Activated naive CD4-positive, alpha-beta T cell treated with anti-CD3 and anti-CD28 coated beads, Interleukin-2, amount 50 U/mL, for 24 hours (primary cell): ENCODE data around the gene FOXK2.
"Not testable (repeated sequence)": the region's sequence is repeated elsewhere in the genome, so short reads cannot be mapped to it uniquely, and the experiment has no call there.

Experiments
- H3K27ac Mint-ChIP-seq: one replicate; pipeline ENCODE4 v1.8.0; 2021; ENCODE audit warnings: mild to moderate bottlenecking, mixed read lengths
- H3K27me3 Mint-ChIP-seq: one replicate; pipeline ENCODE4 v1.8.0; 2021; ENCODE audit warnings: mixed read lengths
- H3K36me3 Mint-ChIP-seq: one replicate; pipeline ENCODE4 v1.8.0; 2021; ENCODE audit warnings: mixed read lengths
- H3K4me1 Mint-ChIP-seq: one replicate; pipeline ENCODE4 v1.8.0; 2021; ENCODE audit warnings: mixed read lengths
- H3K4me3 Mint-ChIP-seq: one replicate; pipeline ENCODE4 v1.8.0; 2021; ENCODE audit warnings: mild to moderate bottlenecking, mixed read lengths
- H3K9me3 Mint-ChIP-seq: one replicate; pipeline ENCODE4 v1.8.0; 2021; ENCODE audit warnings: mixed read lengths

FOXK2 gene

GRCh38 chr17:82542439-82542838 is 22.9 kb downstream of the FOXK2 start:
- Mint-ChIP-seq H3K4me1 (peaks cover 67% of the 10 kb centered on the region), H3K27me3 (no peaks in the 10 kb centered on the region), H3K27ac (no peak overlapping the region), H3K9me3 (no peaks in the 10 kb centered on the region), H3K36me3 (peaks cover 1% of the 10 kb centered on the region), H3K4me3 (no peak overlapping the region)

DNA sequence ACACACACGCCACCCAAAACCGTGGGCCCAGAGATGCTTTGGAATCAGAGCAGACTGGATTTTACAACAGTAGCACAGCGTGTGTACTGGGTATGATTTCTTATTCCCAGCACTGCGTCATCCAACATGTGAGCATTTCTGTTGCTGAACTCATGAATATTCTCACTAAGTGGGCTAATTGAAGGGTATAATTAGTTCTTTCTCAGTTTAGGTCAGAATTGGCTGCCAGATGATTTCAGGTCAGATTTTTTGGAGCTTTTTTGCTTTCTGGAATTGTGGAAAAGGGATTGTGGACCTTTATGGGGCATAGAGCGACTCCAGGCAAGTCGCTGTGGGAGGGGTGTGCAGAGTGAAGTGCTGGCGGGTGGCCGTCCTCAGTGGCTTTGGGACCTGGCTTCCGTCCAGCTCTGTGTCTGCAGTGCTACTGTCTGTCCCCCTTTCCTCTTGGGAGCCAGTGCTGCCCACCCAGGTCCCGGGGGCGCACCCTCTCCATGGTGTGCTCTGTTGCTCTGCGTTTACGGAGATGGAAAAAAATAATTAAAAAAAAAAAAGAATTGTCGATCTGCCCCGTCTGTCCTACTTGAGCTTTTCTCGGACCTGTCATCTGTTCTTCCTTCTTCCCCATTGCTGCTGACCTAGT is 25.0 kb downstream of the FOXK2 start:
- peaks cover 1% of the 10 kb centered on the region for H3K36me3 Mint-ChIP-seq
- peaks cover 66% of the 10 kb centered on the region for H3K4me1 Mint-ChIP-seq

GRCh38 chr17:82545071-82545462 is 25.5 kb downstream of the FOXK2 start:
- Mint-ChIP-seq H3K27me3 (no peaks in the 10 kb centered on the region), H3K36me3 (peaks cover 1% of the 10 kb centered on the region), H3K4me1 (peaks cover 65% of the 10 kb centered on the region), H3K4me3 (no peak overlapping the region), H3K27ac (no peak overlapping the region), H3K9me3 (no peaks in the 10 kb centered on the region)

More for the DNA sequence above, 25.0 kb downstream of the FOXK2 start:
- H3K9me3 Mint-ChIP-seq = no peaks in the 10 kb centered on the region
- no peak overlapping the region for H3K27ac Mint-ChIP-seq
- no peak overlapping the region for H3K4me3 Mint-ChIP-seq
- no peaks in the 10 kb centered on the region for H3K27me3 Mint-ChIP-seq

DNA sequence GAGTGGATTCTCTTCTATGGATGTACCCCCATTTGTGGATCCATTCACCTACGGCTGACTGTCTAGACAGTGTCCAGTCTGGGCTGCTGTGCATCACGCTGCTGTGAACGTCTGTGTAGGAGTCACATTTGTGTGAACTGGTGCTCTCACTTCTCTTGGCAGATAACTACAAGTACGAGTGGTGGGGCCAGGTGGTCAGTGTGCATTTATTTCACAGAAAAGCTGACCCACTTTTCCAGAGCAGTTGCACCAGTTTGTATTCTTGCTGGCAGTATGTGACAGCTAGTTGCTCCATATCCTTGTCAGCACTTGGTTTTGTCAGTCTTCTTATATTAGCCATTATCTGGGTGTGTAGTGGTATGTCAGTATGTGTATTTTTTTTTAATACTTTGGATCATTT is 28.4 kb downstream of the FOXK2 start:
- H3K27me3 Mint-ChIP-seq = no peaks in the 10 kb centered on the region
- H3K4me3 Mint-ChIP-seq = no peak overlapping the region
- no peaks in the 10 kb centered on the region for H3K36me3 Mint-ChIP-seq
- H3K4me1 Mint-ChIP-seq = peaks cover 67% of the 10 kb centered on the region
- H3K9me3 Mint-ChIP-seq = no peaks in the 10 kb centered on the region
- peak overlapping the region; percentile 43 for H3K27ac Mint-ChIP-seq

GRCh38 chr17:82548681-82549303 is 29.3 kb downstream of the FOXK2 start:
- Mint-ChIP-seq H3K4me1 (peaks cover 62% of the 10 kb centered on the region), H3K27me3 (no peaks in the 10 kb centered on the region), H3K36me3 (no peaks in the 10 kb centered on the region), H3K4me3 (no peak overlapping the region), H3K27ac (no peak overlapping the region), H3K9me3 (no peaks in the 10 kb centered on the region)

DNA sequence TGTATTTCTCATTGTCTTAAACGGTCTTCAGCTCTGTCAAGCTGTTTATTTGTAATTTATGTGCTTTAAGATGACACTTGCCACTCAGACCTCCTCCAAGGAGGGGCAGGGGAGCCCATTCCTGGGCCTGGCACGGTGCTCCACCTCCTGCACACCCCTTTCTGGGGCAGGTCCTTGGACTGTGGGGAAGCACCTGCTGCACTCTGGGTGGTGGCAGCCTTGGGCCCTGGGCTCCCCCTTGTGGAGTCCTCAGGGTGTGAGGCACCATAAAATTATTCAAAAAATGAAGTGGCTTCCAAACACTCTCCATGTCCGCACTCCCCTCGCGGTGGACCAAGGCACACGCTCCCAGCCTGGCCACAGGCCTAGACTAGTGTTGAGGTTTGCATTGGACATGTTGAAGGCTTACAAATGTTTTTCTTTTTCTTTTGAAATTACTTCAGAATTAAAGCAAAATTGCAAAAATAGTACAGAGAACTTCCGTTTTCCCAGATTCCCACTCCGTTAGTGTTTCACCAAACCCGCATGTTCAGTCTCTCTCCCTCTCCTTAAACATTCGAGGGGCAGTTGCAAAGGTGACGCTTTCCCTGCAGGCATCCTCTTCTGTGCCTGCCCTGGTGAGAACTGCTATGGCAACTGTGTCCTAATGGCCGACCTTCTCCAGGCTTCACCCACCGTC is 32.4 kb downstream of the FOXK2 start:
- H3K4me1 Mint-ChIP-seq = peaks cover 41% of the 10 kb centered on the region

DNA sequence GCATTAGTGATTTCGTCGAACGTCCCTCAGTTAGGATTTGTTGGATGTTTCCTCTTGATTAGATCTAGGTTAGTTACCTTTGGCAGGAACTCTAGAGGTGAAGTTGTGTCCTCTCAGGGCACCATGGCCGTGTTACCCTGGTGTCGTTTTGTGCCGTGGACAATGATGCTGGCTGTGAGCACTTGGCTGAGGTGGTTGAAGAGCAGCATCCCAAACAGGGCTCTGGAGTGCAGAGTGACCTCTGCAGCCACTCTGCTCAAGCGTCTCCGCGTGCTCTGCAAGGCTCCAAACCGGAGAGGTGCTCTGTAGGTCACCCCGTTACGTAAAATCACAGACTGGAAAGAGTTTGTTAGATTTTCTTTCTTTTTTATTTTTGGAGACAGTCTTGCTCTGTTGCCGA is 33.0 kb downstream of the FOXK2 start:
- H3K4me3 Mint-ChIP-seq = no peak overlapping the region
- H3K9me3 Mint-ChIP-seq = no peaks in the 10 kb centered on the region
- H3K27me3 Mint-ChIP-seq = no peaks in the 10 kb centered on the region
- no peaks in the 10 kb centered on the region for H3K36me3 Mint-ChIP-seq
- no peak overlapping the region for H3K27ac Mint-ChIP-seq
- H3K4me1 Mint-ChIP-seq = peaks cover 39% of the 10 kb centered on the region

More for the DNA sequence above, 32.4 kb downstream of the FOXK2 start:
- no peaks in the 10 kb centered on the region for H3K36me3 Mint-ChIP-seq
- H3K4me3 Mint-ChIP-seq = no peak overlapping the region
- H3K27me3 Mint-ChIP-seq = no peaks in the 10 kb centered on the region
- no peaks in the 10 kb centered on the region for H3K9me3 Mint-ChIP-seq
- H3K27ac Mint-ChIP-seq = peak overlapping the region; percentile 55

DNA sequence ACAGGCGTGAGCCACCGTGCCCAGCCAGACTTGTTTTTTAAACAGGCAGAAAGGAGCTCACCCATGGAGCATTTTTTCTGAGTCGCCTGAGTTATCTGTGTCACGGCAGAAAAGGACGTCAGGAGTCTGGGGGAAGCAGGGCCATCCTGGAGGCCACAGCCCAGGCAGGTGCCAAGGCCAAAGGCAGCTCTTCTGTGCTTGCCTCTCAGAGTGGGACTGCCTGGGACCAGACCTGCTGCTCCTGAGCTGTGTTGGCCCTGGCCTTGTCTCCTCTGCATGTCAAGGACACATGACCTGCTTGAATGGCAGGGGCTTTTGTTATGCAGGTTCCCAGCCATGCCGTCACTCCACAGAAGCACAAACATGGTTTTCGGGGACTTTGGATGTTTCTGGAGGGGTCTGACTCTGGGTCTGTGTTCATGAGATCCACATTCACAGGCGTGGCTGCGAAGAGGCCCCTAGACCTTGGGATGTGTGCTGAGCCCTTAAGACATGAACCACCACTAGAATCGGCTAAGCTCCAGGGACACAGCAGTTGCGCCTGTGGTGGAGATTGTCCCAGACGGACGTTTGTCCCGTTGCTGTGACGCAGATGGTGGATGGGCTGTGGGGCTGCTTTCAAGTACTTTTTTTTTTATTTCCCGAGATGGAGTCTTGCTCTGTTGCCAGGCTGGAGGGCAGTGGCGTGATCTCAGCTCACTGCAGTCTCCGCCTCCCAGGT is 33.8 kb downstream of the FOXK2 start:
- Mint-ChIP-seq H3K27me3 (no peaks in the 10 kb centered on the region), H3K4me1 (peaks cover 39% of the 10 kb centered on the region), H3K36me3 (no peaks in the 10 kb centered on the region), H3K9me3 (no peaks in the 10 kb centered on the region), H3K4me3 (no peak overlapping the region), H3K27ac (no peak overlapping the region)

DNA sequence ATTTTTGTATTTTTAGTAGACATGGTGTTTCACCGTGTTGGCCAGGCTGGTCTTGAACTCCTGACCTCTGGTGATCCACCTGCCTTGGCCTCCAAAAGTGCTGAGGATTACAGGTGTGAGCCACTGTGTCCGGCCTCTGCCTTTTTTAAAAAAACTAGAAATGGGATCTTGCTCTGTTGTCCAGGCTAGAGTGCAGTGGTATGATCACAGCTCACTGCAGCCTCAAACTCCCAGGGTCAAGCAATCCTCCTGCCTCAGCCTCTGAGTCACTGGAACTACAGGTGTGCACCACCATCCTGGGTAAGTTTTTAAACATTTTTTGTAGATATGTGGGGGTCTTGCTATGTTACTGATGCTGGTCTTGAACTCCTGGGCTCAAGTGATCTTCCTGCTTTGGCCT is 38.0 kb downstream of the FOXK2 start:
- not testable (repeated sequence) for H3K4me3 Mint-ChIP-seq, H3K27me3 Mint-ChIP-seq, H3K9me3 Mint-ChIP-seq, H3K36me3 Mint-ChIP-seq, H3K27ac Mint-ChIP-seq
- peaks cover 47% of the 10 kb centered on the region for H3K4me1 Mint-ChIP-seq

DNA sequence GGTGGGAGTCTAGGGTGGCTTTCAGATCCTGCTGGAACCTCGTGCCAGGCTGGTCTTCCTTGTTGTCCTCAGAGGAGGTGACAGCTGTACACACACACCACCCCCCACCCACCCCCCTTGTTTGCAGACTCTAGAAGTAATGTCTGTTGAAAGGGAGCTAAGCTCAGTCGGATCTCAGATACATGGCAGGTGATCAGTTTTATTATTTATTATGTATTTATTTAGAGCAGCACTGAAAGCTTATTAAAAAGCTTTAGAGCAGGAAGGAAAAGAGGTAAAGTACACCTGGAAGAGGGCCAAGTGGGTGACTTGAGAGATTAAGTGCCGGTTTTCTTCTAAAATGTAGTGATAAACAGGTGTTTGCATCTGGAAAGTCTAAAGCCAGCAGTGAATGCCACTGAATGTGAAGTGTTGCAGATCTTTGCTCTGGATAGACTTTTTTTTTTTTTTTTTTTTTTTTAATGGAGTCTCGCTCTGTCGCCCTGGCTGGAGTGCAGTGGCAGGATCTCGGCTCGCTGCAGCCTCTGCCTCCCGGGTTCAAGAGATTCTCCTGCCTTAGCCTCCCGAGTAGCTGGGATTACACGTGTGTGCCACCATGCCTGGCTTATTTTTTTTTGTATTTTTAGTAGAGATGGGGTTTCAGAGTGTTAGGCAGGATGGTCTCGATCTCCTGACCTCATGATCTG is 40.2 kb downstream of the FOXK2 start:
- Mint-ChIP-seq H3K27me3 (no peaks in the 10 kb centered on the region), H3K36me3 (no peaks in the 10 kb centered on the region), H3K4me3 (no peak overlapping the region), H3K9me3 (no peaks in the 10 kb centered on the region), H3K27ac (no peak overlapping the region), H3K4me1 (peaks cover 42% of the 10 kb centered on the region)

DNA sequence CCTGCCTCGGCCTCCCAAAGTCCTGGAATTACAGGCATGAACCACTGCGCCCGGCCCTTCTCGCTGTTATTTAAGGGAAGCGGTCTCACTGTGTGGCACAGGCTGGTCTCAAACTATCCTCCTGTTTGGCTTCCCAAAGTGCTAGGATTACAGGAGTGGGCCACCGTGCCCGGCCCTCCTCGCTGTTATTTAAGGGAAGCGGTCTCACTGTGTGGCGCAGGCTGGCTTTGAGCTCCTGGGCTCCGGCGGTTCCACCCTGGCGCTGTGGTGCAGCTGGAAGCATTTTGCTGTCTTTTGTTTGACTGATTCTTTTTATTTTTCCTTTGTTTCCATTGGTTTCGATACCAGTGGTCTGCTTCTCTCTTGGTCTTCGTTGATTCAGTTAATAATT is 40.7 kb downstream of the FOXK2 start:
- Mint-ChIP-seq H3K27ac (no peak overlapping the region), H3K9me3 (no peaks in the 10 kb centered on the region), H3K4me1 (peaks cover 42% of the 10 kb centered on the region), H3K27me3 (no peaks in the 10 kb centered on the region), H3K36me3 (peaks cover 2% of the 10 kb centered on the region), H3K4me3 (no peak overlapping the region)

- Mint-ChIP-seq H3K27me3 (no peaks in the 10 kb centered on the region), H3K4me3 (no peak overlapping the region), H3K9me3 (no peaks in the 10 kb centered on the region), H3K36me3 (peaks cover 3% of the 10 kb centered on the region), H3K4me1 (peaks cover 42% of the 10 kb centered on the region), H3K27ac (peak overlapping the region; percentile 30)
These were observed 41.4 kb downstream of the FOXK2 start for GRCh38 chr17:82560802-82561428.

GRCh38 chr17:82561429-82562035 is 42.0 kb downstream of the FOXK2 start:
- Mint-ChIP-seq H3K9me3 (no peaks in the 10 kb centered on the region), H3K27me3 (no peaks in the 10 kb centered on the region), H3K36me3 (peaks cover 3% of the 10 kb centered on the region), H3K4me1 (peaks cover 42% of the 10 kb centered on the region), H3K27ac (peak overlapping the region; percentile 30), H3K4me3 (no peak overlapping the region)

GRCh38 chr17:82562718-82563220 is 43.2 kb downstream of the FOXK2 start:
- H3K4me1 Mint-ChIP-seq = peaks cover 39% of the 10 kb centered on the region
- not testable (repeated sequence) for H3K4me3 Mint-ChIP-seq, H3K27ac Mint-ChIP-seq, H3K9me3 Mint-ChIP-seq, H3K36me3 Mint-ChIP-seq, H3K27me3 Mint-ChIP-seq

DNA sequence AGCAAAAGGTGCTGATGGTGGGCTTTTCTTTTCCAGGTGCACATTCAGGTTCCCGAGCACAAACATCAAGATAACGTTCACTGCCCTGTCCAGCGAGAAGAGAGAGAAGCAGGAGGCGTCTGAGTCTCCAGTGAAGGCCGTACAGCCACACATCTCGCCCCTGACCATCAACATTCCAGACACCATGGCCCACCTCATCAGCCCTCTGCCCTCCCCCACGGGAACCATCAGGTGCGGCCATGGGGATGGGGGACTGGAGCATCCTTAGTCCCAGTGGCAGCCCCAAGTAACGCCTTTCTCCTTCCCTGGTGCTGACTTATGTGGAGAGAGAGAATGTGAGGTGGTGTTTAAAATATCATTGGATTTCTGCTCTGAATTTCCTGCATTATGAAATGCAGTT is 43.8 kb downstream of the FOXK2 start:
- Mint-ChIP-seq H3K4me3 (no peak overlapping the region), H3K27ac (no peak overlapping the region), H3K9me3 (no peaks in the 10 kb centered on the region), H3K4me1 (peaks cover 34% of the 10 kb centered on the region), H3K36me3 (peaks cover 3% of the 10 kb centered on the region), H3K27me3 (no peaks in the 10 kb centered on the region)
